PFSK-1 (cell line): ENCODE measurements around the gene TRPM3.

Experiments
- POLR2AphosphoS5 ChIP-seq: IDR thresholded peaks from 2 replicates; pipeline ENCODE4 v1.6.1; 2012; ENCODE audit warnings: low read depth, mild to moderate bottlenecking, control low read depth, low read length, moderate library complexity
- SIN3A ChIP-seq: IDR thresholded peaks from 2 replicates; pipeline ENCODE4 v1.6.1; 2012; ENCODE audit warnings: mild to moderate bottlenecking, low read length, moderate library complexity, borderline replicate concordance; ENCODE audit not compliant: insufficient read depth
- TAF1 ChIP-seq: IDR thresholded peaks from 2 replicates; pipeline ENCODE4 v1.6.1; 2012; ENCODE audit warnings: low read length, control low read depth, borderline replicate concordance; ENCODE audit not compliant: insufficient read depth
- TF ChIP-seq, protein P1 (sequence below), 2 experiments: IDR thresholded peaks; 2 replicates each; pipeline versions ENCODE4 v1.6.1 to v1.8.0; 2011 to 2012; ENCODE audit warnings: low read depth in 2 of 2, low read length in 2 of 2, control low read depth in 1 of 2, inconsistent platforms in 1 of 2, mild to moderate bottlenecking in 1 of 2, moderate library complexity in 1 of 2; ENCODE audit not compliant: insufficient read depth in 1 of 2

DNA sequence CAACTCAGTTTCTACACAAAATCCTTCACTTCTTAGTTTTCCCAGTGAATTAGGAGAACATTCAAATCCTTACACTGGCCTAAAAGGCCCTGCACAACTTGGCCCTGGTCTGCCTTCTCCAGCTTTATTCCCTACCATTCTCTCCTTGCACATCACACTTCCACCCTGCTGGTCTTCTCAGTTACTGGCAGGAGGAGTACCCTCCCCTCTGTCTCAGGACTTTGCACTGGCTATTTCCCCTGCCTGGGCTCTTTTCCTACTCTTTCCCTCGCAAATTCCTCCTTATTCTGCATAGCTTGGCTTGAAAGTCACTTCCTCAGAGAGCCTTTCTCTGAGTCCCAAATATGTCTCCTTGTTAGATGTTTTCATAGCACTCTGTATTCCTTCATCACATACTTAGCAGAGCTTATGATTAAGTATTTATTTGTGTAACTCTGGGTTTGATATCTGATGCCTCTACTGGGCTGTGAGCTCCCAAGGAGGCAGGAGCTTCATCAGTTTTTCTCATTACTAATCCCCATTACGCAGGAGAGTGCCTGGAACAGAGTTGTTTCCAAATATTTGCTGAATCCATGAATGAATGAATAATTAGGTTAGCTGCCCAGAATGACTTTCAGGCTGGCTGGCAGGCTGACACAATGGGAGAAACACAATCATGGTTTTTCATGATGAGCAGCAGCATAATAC, 547.1 kb downstream of the TRPM3 start:
- TF ChIP-seq SIN3A (no peak), POLR2AphosphoS5 (no peak), TAF1 (no peak)
- TF ChIP-seq, protein P1, sequence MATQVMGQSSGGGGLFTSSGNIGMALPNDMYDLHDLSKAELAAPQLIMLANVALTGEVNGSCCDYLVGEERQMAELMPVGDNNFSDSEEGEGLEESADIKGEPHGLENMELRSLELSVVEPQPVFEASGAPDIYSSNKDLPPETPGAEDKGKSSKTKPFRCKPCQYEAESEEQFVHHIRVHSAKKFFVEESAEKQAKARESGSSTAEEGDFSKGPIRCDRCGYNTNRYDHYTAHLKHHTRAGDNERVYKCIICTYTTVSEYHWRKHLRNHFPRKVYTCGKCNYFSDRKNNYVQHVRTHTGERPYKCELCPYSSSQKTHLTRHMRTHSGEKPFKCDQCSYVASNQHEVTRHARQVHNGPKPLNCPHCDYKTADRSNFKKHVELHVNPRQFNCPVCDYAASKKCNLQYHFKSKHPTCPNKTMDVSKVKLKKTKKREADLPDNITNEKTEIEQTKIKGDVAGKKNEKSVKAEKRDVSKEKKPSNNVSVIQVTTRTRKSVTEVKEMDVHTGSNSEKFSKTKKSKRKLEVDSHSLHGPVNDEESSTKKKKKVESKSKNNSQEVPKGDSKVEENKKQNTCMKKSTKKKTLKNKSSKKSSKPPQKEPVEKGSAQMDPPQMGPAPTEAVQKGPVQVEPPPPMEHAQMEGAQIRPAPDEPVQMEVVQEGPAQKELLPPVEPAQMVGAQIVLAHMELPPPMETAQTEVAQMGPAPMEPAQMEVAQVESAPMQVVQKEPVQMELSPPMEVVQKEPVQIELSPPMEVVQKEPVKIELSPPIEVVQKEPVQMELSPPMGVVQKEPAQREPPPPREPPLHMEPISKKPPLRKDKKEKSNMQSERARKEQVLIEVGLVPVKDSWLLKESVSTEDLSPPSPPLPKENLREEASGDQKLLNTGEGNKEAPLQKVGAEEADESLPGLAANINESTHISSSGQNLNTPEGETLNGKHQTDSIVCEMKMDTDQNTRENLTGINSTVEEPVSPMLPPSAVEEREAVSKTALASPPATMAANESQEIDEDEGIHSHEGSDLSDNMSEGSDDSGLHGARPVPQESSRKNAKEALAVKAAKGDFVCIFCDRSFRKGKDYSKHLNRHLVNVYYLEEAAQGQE (IDR thresholded peaks at IDR 0.05; ENCODE audit: insufficient read depth in 1 of 2, low read depth in 2 of 2, low read length in 2 of 2) = no peak; a peak in 1 of 4 replicates
